ACC112 (cell line): ENCODE data around the gene FRRS1.
"Not testable (repeated sequence)": the region's sequence is repeated elsewhere in the genome, so short reads cannot be mapped to it uniquely, and the experiment has no call there.

Source experiments
- H2AFZ ChIP-seq: fragments of 200-600 bp; sonication (generic); one replicate; pipeline ENCODE4 v1.6.0; 2017; ENCODE audit warnings: antibody characterized with exemption, low read length; ENCODE audit not compliant: unreplicated experiment
- H3K27ac ChIP-seq: fragments of 200-600 bp; sonication (generic); 2 replicates; pipeline ENCODE4 v1.5.1; 2014; ENCODE audit warnings: low read depth, mild to moderate bottlenecking, antibody characterized with exemption, low read length, moderate library complexity
- H3K27me3 ChIP-seq: fragments of 200-600 bp; sonication (generic); 2 replicates; pipeline ENCODE4 v1.6.1; 2014; ENCODE audit warnings: mild to moderate bottlenecking, antibody characterized with exemption, low read length, moderate library complexity, mixed read lengths; ENCODE audit not compliant: insufficient read depth
- H3K36me3 ChIP-seq: fragments of 200-600 bp; sonication (generic); 2 replicates; pipeline ENCODE4 v1.6.1; 2016; ENCODE audit warnings: mild to moderate bottlenecking, antibody characterized with exemption, low read length, moderate library complexity, mixed read lengths; ENCODE audit not compliant: insufficient read depth
- H3K4me1 ChIP-seq: fragments of 200-600 bp; sonication (generic); one replicate; pipeline ENCODE4 v1.6.1; 2016; ENCODE audit warnings: low read length, mixed read lengths; ENCODE audit not compliant: insufficient read depth, unreplicated experiment, control insufficient read depth
- H3K4me3 ChIP-seq: fragments of 200-600 bp; sonication (generic); 2 replicates; pipeline ENCODE4 v1.5.1; 2014; ENCODE audit warnings: mild to moderate bottlenecking, low read depth, low read length
- H3K79me2 ChIP-seq: fragments of 200-600 bp; sonication (generic); one replicate; pipeline ENCODE4 v1.6.0; 2016; ENCODE audit warnings: low read length; ENCODE audit not compliant: control insufficient read depth, unreplicated experiment, insufficient read depth

The FRRS1 gene

DNA sequence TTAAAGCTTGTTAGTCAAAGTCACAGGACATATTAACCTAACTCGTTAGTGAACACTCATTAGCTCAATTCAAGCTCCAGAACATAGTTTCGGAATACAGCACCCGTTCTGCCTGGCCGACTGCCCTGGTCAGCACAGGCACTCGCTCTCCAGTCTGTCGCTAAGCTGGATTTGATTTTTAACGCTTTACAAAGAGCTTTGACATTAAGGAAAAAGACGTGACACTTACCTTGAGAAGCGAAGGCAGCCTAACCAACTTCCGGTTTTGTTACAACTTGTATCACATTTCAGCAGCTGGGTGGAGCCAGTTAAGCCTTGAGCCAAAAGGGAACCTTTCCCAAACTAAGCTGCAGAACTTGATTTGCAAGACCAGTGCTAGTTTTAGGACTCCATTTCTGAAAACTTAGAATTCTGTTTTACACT lies at the start of gene FRRS1:
FRRS1 (minus strand) TSS at position 258 of the 423 bp plus-strand sequence. CDS start 17,867 bp downstream, outside the sequence.
- no peaks in the 10 kb centered on the region for H3K79me2 ChIP-seq
- peak within 1 kb of the TSS; percentile 53 for H3K27ac ChIP-seq
- peak within 1 kb of the TSS; percentile 94 for H3K4me3 ChIP-seq
- peak within 1 kb of the TSS; percentile 82 for H2AFZ ChIP-seq
- no peaks in the 10 kb centered on the region for H3K27me3 ChIP-seq
- no peaks in the 10 kb centered on the region for H3K36me3 ChIP-seq
- peaks cover 17% of the 10 kb centered on the region for H3K4me1 ChIP-seq

- no peaks in the 10 kb centered on the region for H3K27me3 ChIP-seq
- H3K27ac ChIP-seq = no peak overlapping the region
- H3K4me1 ChIP-seq = peaks cover under 1% of the 10 kb centered on the region
- H3K4me3 ChIP-seq = no peak overlapping the region
- H3K36me3 ChIP-seq = no peaks in the 10 kb centered on the region
- H3K79me2 ChIP-seq = no peaks in the 10 kb centered on the region
- H2AFZ ChIP-seq = no peak overlapping the region
Observed at GRCh38 chr1:99814373-99814900, 48.0 kb upstream of the FRRS1 start.

DNA sequence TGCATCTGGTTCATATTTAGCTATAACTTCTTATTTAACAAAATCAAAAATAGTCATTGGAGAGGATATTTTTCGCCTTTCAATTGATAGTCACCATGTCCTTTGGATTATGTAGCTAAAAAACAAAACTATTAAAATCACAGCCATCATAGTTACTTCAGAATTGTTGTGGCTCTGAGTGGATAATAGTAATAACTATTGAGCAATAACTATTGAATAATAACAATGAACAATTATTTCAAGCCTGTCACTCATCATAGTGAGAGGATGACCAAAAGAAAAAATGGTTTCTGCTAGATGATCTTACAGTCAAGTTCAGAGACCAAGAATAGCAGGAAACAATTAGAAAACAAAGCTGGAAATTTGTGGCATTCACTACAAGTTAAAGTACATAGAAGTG lies 45.3 kb upstream of the FRRS1 start:
- no peaks in the 10 kb centered on the region for H3K79me2 ChIP-seq
- H3K36me3 ChIP-seq = no peaks in the 10 kb centered on the region
- no peak overlapping the region for H3K4me3 ChIP-seq
- no peak overlapping the region for H2AFZ ChIP-seq
- H3K27ac ChIP-seq = no peak overlapping the region
- H3K4me1 ChIP-seq = peaks cover 11% of the 10 kb centered on the region
- H3K27me3 ChIP-seq = no peaks in the 10 kb centered on the region

DNA sequence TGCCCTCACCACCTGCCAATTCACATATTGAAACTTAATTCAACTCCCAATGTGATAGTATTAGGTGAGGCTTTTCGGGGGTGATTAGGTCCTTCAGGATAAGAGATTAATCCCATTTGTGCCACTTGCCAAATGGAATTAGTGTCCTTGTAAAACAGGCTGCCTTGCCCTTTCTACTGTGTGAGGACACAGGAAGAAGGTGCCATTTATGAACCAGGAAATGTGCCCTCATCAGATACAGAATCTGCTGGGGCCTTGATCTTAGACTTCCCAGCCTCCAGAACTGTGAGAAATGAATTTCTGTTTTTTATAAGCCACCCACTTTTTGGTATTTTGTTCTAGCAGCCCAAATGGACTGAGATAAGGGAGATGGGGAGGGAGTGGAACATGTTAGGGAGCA lies 44.6 kb upstream of the FRRS1 start:
- no peak overlapping the region for H3K4me3 ChIP-seq
- H3K79me2 ChIP-seq = no peaks in the 10 kb centered on the region
- H3K4me1 ChIP-seq = peaks cover 11% of the 10 kb centered on the region
- H3K27me3 ChIP-seq = no peaks in the 10 kb centered on the region
- no peak overlapping the region for H2AFZ ChIP-seq
- H3K27ac ChIP-seq = no peak overlapping the region
- no peaks in the 10 kb centered on the region for H3K36me3 ChIP-seq

DNA sequence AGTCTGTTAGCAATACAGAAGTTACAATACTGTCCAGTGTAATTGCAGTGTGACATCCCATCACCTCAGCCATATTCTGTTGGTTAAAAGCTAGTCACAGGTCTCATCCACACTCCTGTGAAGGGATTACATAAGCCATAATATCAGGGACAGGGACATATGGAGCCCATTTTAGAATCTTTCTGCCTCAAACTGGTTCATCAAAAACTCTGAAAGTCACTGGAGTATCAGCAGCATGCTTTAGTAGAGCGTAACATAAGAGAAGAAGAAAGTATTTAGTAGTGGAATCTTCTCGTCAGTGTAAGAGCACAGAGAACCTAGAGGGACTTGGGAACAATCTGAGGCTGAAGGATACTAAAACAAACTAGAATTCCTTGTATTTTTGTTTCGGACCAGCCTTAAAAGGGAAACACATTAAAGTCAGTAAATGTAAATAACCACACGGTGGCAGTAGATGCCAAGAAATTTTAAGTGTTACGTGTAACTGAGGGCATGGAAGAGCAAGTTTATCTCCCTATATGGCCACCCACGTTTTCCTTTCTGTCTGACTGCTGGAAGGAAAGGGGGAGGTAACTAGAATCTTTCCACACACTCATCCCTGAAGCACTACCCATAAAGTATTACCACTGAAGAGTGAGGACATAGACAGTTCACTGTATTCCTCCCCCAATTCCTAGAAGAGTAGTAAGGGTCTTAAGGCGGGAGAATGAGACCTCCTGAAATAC lies 42.1 kb upstream of the FRRS1 start:
- H3K36me3 ChIP-seq = no peaks in the 10 kb centered on the region
- peaks cover 11% of the 10 kb centered on the region for H3K4me1 ChIP-seq
- no peaks in the 10 kb centered on the region for H3K79me2 ChIP-seq
- no peak overlapping the region for H3K27ac ChIP-seq
- peak overlapping the region; percentile 99 for H2AFZ ChIP-seq
- H3K4me3 ChIP-seq = peak overlapping the region; percentile 46
- H3K27me3 ChIP-seq = peaks cover 14% of the 10 kb centered on the region

GRCh38 chr1:99806882-99807281 lies 40.4 kb upstream of the FRRS1 start:
- no peak overlapping the region for H2AFZ ChIP-seq
- H3K27ac ChIP-seq = no peak overlapping the region
- peaks cover 11% of the 10 kb centered on the region for H3K4me1 ChIP-seq
- peaks cover 17% of the 10 kb centered on the region for H3K27me3 ChIP-seq
- H3K4me3 ChIP-seq = no peak overlapping the region
- no peaks in the 10 kb centered on the region for H3K36me3 ChIP-seq
- no peaks in the 10 kb centered on the region for H3K79me2 ChIP-seq

GRCh38 chr1:99801584-99801983 lies 35.1 kb upstream of the FRRS1 start:
- Histone ChIP-seq H2AFZ (no peak overlapping the region), H3K36me3 (no peaks in the 10 kb centered on the region), H3K79me2 (no peaks in the 10 kb centered on the region), H3K27ac (no peak overlapping the region), H3K4me1 (no peaks in the 10 kb centered on the region), H3K27me3 (peaks cover 17% of the 10 kb centered on the region), H3K4me3 (no peak overlapping the region)

- H3K27me3 ChIP-seq, H3K79me2 ChIP-seq, H3K4me1 ChIP-seq, H2AFZ ChIP-seq, H3K4me3 ChIP-seq, H3K36me3 ChIP-seq, H3K27ac ChIP-seq: not testable (repeated sequence)
Observed at GRCh38 chr1:99793861-99794260, 27.4 kb upstream of the FRRS1 start.

DNA sequence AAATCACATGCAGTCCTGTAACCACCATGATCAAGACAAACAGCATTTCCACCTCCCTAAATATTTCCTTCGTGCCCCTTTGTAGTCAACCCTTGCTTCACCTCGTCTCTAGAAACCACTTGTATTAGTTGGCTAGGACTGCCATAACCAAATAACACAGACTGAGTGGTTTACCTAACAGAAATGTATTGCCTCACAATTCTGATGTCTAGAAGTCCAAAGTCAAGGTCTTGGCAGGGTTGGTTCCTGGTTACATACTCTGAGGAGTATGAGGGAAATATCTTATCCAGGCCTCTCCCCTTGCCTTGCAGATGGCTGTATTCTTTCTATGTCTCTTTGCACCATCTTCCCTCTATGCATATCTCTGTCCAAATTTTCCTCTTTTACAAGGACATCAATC lies 23.3 kb upstream of the FRRS1 start:
- H3K27me3 ChIP-seq = peaks cover 3% of the 10 kb centered on the region; the same call in 1 of the 2 replicates
- H3K4me1 ChIP-seq = no peaks in the 10 kb centered on the region
- H3K79me2 ChIP-seq = no peaks in the 10 kb centered on the region
- no peak overlapping the region for H3K4me3 ChIP-seq
- H2AFZ ChIP-seq = no peak overlapping the region
- no peak overlapping the region for H3K27ac ChIP-seq
- no peaks in the 10 kb centered on the region for H3K36me3 ChIP-seq

DNA sequence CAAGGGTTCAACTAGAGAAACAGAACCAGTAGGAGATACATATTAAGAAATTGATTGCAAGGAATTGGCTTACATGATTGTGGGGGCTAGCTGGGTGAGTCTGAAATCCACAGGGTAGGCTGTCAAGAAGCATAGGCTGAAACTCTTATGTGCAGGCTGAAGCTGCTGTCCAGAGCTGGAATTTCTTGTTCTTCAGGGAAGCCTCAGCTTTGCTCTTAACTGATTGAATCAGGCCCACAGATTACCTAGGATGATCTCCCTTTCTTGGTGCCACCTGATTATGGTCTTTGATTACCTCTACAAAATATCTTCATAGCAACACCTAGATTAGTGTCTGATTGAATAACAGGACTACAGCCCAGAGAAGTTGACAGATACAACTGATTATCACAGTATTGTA lies 22.5 kb upstream of the FRRS1 start:
- peaks cover 3% of the 10 kb centered on the region; the same call in 1 of the 2 replicates for H3K27me3 ChIP-seq
- no peak overlapping the region for H2AFZ ChIP-seq
- H3K27ac ChIP-seq = no peak overlapping the region
- no peaks in the 10 kb centered on the region for H3K36me3 ChIP-seq
- H3K4me1 ChIP-seq = no peaks in the 10 kb centered on the region
- no peaks in the 10 kb centered on the region for H3K79me2 ChIP-seq
- H3K4me3 ChIP-seq = no peak overlapping the region
